GM19455 (cell line): ENCODE results near the gene NUBPL.
"Not testable (repeated sequence)": the region's sequence is repeated elsewhere in the genome, so short reads cannot be mapped to it uniquely, and the experiment has no call there.

Experiments used
- ATAC-seq: cut with Tn5 transposase; IDR thresholded peaks from one replicate; pipeline ENCODE4 v1.9.1; 2021; ENCODE audit not compliant: unreplicated experiment

NUBPL gene

DNA sequence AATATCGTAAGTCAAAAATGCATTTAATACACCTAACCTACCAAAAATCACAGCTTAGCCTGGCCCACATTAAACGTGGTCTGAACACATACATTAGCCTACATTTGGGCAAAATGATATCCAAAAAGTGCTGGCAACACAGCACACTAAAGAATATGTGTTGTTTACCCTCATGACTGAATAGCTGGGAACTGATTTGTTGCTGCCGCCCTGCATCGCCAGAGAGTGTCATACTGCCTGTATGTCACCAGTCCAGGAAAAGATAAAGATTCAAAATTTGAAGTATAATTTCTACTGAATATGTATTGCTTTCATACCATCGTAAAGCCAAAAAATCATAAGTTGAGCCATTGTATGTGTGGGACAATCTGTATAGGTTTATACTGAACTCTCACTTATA, 157.8 kb downstream of the NUBPL start:
- no peak for ATAC-seq

DNA sequence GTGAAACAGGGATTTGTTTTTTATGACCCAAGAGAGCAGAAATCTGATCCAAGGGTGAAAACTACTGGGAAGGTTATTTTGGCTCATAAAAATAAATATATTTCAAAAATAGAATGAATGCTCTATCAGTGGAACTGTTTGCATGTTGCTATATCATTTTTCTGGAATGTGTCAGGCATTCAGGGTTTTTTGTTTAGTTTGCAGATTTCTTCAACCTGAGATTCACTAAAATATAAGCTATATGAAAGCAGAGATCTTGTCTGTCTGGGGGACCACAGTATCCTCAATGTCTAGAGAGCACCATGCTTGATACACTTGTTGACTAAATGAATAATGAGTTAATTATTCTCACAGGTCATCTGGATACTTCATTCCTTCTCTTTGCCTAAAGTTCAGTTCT, 165.1 kb downstream of the NUBPL start:
- ATAC-seq: no peak

DNA sequence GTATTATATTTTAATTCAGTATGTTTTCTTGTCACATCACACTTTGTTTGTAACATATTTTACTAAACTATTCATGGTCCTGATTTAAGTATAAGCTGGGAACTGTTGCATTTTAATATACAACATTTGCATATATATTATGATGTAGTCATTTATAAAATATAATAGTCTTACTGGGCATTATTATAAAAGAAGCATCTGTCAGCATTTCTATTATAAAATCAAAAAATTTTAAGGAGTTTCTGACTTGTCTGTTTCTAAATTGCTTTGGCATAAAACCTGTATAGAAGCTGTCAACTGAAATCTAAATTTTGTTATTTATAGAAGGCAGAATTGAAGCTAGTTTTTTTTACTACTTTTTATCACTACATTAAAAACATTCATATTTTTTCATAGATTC, 166.6 kb downstream of the NUBPL start:
- ATAC-seq: no peak

DNA sequence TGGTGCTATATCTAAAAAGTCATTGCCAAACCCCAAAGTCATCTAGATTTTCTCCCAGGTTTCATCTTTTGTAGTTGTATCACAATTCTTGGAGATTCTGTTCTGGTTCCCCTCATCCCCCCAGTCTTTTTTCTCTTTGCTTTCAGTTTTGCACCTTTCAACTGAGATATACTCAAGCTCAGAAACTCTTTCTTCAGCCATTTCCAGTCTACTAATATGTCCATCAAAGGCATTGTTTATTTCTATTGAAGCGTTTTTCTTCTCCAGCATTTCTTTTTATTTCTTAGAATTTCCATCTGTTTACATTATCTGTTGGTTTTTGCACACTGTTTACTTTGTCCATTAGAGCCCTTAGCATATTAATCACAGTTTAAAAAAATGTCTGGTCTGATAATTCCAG, 179.5 kb downstream of the NUBPL start:
- no peak for ATAC-seq

DNA sequence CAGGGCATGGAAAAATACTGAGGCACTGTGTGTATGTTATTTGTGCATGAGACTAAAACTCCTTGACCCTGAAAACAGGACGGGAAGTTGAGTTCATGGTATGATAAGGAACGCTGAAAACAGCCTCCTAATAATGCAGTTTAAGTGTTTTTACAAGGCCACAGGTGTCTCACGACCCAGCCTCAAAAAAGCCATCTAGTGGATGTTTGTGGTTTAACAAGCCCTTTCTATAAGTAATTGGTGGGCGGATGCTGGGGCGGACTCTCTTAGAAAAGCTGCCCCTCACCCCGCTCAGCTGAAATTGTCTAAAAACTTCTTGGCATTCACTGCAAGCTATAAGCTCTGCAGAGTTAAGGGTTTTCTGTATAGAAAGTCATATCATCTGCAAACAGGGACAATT, 184.5 kb downstream of the NUBPL start:
- ATAC-seq: no peak

DNA sequence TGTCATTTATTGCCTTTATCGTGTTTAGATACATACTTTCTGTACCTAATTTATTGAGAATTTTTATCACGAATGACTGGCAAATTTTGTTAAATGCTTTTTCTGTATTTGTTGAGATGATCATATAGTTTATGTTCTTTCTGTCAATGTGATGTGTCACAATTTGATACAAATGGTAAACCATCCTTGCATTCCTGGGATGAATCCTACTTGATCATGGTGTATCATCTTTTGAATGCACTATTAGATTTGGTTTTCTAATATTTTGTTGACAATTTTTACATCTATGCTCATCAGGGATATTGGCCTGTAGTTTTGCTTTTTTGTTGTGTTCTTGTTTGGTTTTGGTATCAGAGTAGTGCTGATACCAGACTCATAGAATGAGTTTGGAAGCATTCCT, 185.1 kb downstream of the NUBPL start:
- no peak for ATAC-seq

DNA sequence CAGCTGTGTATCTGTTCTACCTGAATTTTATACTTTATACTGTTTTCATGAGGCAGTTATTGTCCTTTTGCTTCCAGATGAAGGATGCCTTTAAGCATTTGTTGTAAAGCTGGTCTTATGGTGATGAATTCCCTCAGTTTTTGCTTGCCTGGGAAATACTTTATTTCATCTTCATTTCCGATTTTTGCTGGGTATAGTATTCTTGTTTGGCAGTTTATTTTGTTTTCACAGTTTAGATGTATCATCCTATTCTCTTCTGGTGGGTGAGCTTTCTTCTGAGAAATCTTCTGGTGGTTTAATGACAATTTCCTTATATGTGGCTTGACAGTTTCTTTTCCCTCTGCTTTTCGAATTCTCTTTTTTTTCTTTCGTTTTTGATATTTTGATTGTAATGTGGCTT, 188.1 kb downstream of the NUBPL start:
- no peak for ATAC-seq

DNA sequence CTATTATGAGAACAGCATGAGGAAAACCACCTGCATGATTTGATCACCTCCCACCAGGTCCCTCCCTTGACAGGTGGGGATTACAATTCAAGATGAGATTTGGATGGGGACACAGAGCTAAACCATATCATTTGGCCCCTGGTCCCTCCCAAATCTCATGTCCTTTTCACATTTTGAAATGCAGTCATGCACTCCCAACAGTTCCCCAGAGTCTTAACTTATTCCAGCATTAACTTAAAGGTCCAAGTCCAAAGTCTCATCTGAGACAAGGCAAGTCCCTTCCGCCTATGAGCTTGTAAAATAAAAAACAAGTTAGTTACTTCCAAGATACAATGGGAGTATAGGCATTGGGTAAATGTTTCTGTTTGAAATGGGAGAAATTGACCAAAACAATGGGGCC, 189.8 kb downstream of the NUBPL start:
- not testable (repeated sequence) for ATAC-seq

DNA sequence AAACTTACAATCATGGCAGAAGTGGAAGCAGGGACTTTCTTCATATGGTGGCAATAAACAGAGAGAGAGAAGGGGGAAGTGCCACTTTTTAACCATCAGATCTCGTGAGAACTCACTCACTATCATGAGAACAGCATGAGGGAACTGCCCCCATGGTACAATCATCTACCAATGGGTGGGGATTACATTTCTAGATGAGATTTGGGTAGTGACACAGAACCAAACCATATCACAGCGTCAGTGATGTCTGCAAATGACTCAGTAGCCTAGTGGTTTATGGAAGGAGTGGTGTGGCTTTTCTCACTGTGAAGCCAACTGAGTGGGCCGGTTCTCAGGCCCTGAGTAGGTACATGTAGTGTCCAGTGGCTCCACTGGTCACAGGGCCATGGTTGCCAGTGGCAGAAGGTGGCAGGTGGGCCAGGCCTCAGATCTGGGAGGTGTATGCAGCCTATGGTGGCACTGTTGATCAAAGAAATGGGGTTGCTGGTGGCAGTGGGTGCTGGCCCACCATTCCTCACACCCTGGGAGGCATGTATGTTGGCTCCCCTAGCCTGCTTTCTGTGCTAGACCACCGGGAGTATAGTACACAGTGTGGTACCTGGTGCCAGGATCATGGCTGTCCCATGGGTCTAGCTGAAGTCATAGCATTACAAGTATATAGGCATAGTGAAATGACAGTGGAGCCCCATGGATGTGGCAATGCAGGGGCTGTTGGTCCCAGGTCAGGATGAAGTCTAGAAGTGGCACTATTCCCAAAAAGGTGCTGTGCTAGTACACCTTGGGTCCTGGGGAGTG, 191.9 kb downstream of the NUBPL start:
- ATAC-seq: no peak

DNA sequence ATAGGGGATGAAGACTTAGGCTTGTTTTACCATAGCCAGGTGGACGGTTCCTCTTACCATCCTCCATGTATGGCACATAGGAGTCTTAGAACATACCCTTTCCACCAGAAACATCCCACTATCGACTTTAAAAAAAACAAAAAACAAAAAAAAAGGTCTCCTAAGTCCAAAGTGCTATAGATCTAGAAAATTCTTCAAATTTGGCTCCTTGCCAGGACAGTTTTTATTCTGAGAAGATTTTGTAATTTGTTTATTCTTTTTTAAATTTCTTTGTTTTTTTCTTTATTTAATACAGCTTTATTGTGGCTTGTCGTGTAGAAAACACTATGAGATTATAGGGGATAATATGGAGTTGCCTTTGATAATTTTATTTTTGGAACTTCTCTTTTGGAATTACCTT, 197.7 kb downstream of the NUBPL start:
- no peak for ATAC-seq

DNA sequence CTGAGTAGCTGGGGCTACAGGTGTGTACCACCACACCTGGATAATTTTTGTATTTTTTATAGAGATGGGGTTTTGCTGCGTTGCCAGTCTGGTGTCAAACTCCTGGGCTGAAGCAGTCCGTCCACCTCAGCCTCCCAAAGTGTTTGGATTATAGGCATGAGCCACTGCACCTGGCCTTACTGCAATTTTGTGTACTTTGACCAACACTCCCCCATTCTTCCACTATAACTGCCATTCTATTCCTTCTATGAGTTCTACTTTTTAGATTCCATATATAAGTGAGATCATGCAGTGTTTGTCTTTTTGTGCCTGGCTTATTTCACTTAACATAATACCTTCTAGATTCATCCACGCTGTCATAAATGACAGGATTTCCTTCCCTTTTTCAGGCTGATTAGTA, 199.1 kb downstream of the NUBPL start:
- ATAC-seq: no peak

DNA sequence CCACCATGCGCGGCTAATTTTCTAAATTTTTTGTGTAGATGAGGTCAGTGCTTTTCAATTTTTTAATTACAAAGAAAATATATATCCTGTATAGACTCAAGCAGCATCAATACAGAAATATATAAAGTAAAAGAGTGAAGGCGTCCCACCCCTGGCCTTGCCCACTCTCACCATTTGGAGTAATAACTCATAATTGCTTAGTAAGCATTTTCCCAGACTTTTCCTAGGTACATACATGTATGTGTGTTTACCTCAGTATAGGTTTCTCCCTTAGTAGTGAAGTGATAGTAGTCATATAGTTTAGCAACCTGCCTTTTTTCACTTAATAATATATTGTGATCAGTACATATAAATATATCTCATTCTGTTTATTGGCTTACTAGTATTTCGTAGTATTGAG, 200.1 kb downstream of the NUBPL start:
- no peak for ATAC-seq

DNA sequence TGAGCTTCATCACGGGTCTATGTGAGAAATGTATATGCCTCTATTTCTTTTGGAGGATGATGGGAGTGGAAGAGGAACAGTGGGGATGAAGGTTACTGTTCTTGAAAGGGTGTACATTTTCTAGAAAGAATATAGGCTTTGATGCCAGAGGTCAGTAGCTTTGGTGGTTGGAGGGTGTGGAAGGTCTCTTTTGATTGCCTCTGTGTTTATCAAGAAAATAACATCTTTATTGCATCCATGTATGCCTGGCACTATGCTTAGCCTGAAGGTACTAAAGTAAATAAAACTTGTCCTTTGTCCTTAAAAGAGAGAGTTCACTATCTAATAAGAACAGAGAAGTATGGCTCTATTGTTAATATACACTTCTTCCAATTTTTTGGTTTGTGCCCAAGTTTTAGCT, 201.8 kb downstream of the NUBPL start:
- no peak for ATAC-seq

DNA sequence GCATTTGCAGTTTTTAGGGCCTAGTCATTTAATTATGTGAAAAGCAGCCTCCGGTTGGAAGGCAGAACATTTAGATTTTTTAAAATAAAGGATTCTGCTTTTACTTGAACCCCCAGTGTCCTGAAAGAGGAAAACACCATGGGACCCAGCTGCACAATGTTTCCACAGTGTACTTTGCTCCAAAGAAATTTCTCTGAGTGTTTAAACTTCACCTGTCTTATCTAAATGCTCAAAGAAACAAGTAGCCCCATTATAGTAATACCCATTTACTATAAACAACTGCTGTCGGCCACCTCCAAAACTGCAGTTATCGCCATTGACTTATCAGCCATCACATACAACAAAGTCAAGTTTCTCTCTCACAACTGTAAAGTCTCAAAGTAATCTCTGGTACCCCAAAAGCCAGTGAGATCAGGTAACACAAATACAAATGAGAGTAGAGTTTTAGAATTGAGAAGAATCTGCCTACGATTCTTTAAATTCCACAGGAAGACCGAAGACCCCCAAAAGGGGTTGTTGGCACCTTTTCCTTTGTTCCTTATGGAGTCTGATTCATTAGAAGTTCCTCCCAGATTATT, 205.2 kb downstream of the NUBPL start:
- no peak for ATAC-seq

DNA sequence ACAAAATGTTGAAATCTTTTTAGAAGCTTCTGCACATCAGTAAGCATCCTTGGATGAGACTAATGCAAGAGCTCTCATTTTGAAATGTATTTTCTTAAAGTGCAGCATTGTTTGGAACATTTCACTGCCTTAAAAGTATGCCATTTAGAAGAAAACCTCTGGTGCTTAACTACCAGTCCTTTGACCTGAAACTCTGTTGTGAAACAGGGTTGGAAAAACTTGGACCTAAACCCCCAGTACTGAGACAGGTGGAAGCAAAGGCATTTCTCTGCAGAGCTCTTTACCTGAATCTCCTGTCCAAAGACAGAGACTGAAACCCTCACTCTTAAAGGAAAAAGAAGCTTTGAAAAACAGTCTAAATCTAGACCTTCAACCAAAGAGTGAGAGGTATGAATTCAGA, 207.2 kb downstream of the NUBPL start:
- ATAC-seq: no peak

DNA sequence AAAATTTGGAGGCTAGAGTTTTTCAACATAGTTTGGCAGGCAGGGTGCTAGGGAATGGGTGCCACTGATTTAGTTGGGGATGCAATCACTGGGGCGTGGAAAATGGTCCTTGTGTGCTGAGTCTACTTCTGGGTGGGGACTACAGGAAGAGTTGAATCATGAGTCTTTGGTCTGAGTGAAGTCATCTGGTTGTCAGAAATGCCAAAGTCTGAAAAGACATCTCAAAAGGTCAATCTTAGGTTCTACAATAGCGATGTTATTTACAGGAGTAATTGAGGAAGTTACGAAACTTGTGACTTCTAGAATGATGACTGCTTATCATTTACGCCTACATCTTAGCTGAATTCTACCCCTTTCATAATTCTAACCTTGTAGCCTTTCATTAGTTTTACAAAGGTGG, 209.1 kb downstream of the NUBPL start:
- ATAC-seq: no peak

DNA sequence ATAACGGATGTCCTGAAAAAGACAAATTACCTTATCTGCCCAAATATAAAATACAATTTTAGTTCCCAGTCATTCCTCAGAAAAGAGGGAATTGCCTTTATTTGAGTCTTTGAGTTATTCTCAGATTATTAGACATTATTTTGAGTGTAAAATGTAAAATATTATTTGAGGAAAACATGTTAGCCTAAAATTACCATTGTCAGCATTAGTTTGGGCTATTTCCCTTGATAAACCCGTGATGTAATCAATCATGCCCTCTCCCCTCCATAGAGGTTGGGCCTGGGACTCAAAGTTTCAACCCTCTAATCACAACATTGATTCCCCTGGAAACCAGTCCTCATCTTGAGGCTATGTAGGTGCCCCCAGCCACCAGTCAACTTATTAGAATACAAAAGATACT, 213.4 kb downstream of the NUBPL start:
- ATAC-seq: no peak

DNA sequence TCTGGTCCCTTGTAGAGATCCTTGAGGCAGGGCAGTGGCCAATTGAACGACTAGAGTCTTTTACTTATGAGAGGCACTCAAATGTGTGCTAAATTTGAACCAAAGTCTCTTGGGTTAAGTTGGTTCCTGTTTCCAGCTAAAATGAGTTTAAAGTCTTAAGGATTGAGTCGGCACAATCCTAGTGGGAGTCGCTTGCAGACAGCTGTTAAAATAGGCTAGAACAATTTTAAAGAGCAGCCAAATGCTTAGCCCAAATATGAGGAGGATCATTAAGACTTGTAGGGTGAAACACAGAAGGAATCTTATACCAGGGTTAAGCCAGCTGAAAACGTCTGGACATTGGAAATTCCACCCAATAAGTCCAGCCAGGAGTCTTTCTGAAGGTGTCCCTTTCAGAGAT, 216.1 kb downstream of the NUBPL start:
- ATAC-seq: no peak

DNA sequence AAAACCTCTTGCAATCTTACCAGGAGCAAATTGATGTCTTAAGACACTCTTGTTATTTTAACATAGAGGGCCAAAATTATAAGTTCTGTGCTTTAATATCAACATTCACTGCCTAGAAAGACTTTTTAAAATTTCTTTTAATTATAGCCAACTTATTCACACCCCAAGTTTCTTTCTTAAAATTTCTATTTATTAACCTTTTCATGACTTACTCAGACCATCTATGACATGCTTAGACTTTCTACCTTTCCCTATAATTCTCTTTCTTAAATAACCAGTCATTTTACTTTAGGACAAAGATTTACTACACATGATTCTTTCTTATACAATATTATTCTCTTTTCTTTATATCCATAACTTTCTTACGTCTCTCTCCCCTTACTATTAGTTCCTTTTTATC, 220.4 kb downstream of the NUBPL start:
- ATAC-seq: no peak

DNA sequence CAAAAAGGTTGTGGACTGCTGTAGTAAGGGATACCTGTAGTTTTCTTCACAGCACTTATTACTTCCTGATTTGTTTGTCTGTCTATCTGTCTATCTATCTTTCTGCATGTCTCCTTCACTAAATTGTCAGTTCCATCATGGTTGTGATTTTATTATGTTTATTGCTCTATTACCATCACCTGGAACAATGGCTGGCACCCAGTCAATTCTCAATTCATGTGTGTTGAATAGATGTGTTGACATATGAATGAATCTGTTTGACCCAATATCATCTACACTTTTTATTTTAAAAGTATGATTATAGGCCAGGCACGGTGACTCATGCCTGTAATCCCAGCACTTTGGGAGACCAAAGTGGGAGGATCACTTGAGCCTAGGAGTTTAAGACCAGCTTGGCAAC, 224.4 kb downstream of the NUBPL start:
- ATAC-seq: no peak

DNA sequence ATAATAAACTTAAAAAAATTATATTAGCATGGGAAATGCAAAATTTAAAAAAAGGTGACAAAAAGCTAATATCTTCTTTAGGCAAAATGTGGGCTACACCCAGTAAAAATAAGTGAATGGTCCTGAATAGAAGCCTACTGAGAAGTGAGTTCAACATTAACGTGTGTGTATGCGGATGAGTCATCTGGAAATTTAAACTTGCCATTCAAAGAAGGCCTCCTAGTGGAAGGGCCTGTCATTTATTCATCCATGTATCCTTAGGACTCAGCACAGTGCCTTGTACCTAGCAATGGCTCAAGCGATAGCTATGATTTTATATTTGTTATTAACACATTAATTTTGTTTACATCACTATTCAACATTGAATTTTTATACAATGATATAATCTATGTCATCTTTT, 226.2 kb downstream of the NUBPL start:
- ATAC-seq: no peak

DNA sequence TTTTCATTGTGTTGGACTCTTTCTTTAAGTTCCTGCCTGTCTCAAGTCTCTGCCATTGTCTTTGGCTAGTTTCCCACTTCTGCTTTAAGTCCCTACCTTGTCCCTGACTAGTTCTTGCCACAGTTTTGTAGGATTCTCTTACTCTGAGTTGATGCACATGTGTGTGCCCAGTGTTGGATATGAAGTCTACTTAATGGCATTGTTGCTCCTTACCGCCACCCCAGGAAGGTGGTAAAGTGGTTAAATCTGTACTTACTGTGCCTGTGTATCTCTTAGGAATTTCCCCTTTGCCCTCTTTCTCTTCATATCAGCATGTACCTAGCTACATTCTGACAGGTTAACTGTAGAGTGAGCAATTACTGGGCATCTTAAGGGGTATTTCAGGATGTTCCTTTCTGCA, 227.1 kb downstream of the NUBPL start:
- no peak for ATAC-seq

DNA sequence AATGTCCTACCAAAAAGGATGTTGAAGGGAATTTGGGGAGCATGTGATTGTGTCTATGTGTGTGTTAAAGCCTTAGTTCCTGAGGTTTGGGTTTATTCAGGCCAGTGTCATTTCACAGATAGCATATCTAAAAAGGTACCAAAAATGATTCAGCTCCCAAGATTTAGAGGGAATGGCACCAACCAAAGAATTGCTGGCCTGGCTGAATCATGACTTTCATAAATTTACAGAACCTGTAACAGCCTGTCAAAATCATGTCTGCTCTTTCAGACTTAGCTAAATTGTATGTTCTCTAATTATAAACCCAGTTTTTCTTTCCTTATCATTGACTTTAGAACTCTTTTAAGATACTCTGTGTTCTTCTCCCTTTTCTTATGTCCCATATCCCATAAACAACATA, 231.5 kb downstream of the NUBPL start:
- ATAC-seq: no peak
